Kidney epithelial cell (primary cell): Measurements from ENCODE around the gene DTYMK. TPM values are rescaled to one million over a fixed set of nuclear protein-coding genes. Genes with fewer than 3 reads are reported as not detected.

Experiments
- DNase-seq: peaks from one replicate; pipeline ENCODE4 v3.0.0-alpha.2; 2010; ENCODE audit warnings: low read depth
- H3K27me3 ChIP-seq: 2 replicates; pipeline ENCODE4 v1.6.0; 2011; ENCODE audit warnings: low read length; ENCODE audit not compliant: control insufficient read depth, insufficient read depth
- H3K36me3 ChIP-seq: 2 replicates; pipeline ENCODE4 v1.5.1; 2011; ENCODE audit warnings: low read length; ENCODE audit not compliant: control insufficient read depth, insufficient read depth
- H3K4me3 ChIP-seq: 2 replicates; pipeline ENCODE4 v1.5.1; 2011; ENCODE audit warnings: low read depth, mild to moderate bottlenecking, control low read depth, low read length
- total RNA-seq: library from RNA; depleted of rRNA; stranded (reverse); fragments of >200 nt; gene quantifications from 2 replicates; pipeline ENCODE4 v1.2.3, GENCODE V29; 2015
- TF ChIP-seq, protein P1 (sequence below): IDR thresholded peaks from 2 replicates; pipeline ENCODE4 v1.5.1; 2011; ENCODE audit warnings: mild to moderate bottlenecking, moderate library complexity, low read length, control low read depth, inconsistent platforms; ENCODE audit not compliant: insufficient read depth, poor library complexity, severe bottlenecking

DTYMK gene
- total RNA-seq, 1 donor from 2014 or later: 35.6 TPM

DNA sequence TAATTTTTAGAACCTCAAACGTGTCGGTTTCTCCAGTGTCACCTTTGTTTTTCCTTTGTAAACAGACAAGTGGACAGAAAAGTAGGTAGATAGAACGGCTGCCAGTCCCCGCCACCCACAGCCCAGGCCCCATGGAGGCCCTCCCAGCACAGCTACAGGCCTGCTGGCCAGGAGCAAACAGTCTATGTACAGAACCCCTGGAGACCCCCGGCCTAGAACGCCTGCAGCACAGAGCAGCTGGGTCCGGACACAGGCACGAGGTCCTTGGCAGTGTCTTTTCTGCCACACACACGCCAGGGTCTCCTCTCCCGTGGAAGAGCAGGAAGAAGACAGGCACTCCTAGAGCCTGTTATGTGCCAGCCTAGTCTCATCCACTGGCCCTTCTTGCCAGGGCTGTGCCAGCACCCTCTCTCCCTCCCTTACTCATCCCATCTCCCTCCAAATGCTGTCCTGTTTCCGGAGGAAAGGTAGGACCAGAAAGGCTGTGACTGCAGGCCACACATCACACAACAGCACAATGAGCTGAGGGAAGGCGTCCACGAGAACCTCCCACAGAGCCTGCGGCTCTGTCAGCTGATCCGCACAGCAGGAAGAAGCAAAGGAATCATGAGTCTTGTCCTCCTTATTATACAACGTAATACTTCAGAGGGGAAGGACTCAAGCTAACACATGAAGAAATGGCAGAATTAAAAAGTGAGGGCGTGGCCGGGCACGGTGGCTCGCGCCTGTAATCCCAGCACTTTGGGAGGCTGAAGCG is 7.7 kb downstream of the DTYMK start:
- peaks cover 7% of the 10 kb centered on the region for H3K36me3 ChIP-seq
- no peaks in the 10 kb centered on the region for H3K27me3 ChIP-seq
- no peak overlapping the region for H3K4me3 ChIP-seq
- TF ChIP-seq, protein P1, sequence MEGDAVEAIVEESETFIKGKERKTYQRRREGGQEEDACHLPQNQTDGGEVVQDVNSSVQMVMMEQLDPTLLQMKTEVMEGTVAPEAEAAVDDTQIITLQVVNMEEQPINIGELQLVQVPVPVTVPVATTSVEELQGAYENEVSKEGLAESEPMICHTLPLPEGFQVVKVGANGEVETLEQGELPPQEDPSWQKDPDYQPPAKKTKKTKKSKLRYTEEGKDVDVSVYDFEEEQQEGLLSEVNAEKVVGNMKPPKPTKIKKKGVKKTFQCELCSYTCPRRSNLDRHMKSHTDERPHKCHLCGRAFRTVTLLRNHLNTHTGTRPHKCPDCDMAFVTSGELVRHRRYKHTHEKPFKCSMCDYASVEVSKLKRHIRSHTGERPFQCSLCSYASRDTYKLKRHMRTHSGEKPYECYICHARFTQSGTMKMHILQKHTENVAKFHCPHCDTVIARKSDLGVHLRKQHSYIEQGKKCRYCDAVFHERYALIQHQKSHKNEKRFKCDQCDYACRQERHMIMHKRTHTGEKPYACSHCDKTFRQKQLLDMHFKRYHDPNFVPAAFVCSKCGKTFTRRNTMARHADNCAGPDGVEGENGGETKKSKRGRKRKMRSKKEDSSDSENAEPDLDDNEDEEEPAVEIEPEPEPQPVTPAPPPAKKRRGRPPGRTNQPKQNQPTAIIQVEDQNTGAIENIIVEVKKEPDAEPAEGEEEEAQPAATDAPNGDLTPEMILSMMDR: no peak
- no peak for DNase-seq

DNA sequence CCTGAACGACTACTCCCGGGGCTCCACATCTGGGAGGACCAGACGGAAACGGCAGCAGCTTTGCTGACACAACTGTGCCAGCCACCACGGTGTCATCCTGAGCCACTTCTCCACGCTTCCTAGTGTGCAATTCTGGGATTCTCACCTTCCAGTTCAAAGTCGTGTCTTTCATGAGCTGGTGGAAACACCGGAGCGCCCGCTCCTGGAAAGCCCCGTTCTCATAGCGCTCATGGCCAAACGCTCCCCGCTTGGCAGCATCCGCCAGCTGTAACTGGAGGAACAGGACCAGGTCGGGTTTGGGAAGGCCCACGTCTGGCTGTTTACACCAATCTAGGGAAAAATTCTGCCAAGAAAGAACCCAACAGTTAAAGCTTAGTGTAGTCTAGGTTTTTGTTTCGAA is 8.3 kb downstream of the DTYMK start:
- peaks cover 7% of the 10 kb centered on the region for H3K36me3 ChIP-seq
- TF ChIP-seq, protein P1: no peak
- DNase-seq: no peak
- no peak overlapping the region for H3K4me3 ChIP-seq
- H3K27me3 ChIP-seq: no peaks in the 10 kb centered on the region

DNA sequence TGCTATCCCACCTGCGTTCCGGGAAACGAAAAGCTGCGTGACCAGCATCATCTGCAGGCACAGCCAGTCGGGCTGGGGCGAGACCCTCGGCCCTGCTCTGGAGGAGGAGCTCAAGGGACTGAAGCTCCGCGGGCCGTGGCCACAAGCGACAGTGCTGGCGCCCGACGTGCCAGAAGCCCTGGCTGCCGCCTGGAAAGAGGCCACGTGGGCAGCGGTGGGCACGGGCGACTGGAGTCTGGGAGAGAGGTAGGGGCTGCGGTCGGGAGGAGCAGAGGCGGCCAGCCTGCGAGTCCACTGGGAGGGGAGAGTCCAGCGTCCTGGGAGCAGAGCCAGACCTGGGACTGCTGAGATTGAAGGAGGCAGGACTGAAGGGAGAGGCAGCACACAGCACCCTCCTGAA is 9.2 kb downstream of the DTYMK start:
- TF ChIP-seq, protein P1: no peak
- no peak overlapping the region for H3K4me3 ChIP-seq
- DNase-seq: no peak
- peaks cover 7% of the 10 kb centered on the region for H3K36me3 ChIP-seq
- H3K27me3 ChIP-seq: no peaks in the 10 kb centered on the region

DNA sequence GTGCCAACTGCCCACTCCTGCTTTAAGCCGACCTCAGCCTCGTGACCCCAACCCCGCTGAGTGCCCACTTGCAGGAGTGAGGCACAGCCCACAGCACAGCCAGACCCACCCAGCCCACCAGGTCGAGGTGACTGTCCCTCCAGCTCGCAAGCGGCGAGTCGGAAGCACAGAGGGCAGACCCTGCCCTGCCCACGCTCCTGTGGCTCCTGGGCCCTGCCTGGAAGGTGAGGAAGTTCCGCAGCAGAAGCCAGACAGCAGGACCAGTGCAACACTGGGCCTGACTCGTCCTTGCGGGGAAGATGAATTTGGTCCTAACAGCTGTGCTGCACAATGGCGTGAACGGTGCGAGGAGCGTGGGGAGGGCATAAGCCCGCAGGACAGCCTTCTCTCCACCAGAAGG is 9.9 kb downstream of the DTYMK start:
- TF ChIP-seq, protein P1: no peak
- Histone ChIP-seq H3K27me3 (no peaks in the 10 kb centered on the region), H3K4me3 (no peak overlapping the region), H3K36me3 (peaks cover 7% of the 10 kb centered on the region)
- DNase-seq: no peak

DNA sequence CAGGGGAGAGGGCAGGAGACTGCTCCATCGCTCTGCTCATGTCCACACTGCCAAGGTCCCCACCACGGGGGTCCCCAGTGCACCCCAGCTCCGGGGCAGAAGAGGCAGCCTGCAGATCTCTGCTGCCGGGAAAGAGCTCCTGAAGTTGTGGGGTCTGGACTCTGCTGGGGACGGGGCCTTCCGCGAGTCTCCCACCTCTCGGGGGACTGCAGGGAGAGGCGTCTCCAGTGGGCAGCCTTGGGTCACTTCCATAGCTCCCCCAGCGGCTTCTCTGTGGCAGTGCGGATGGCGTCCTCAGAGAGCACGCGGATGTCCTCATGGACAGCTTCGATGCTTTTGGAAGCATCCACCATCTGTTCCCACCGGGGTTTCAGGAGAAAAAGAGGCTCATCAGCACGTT is 10.7 kb downstream of the DTYMK start:
- DNase-seq: no peak
- Histone ChIP-seq H3K4me3 (no peak overlapping the region), H3K36me3 (peaks cover 7% of the 10 kb centered on the region), H3K27me3 (no peaks in the 10 kb centered on the region)
- TF ChIP-seq, protein P1: no peak
